Fibroblast of peridontal ligament (primary cell): ENCODE results near the gene ABHD12B.
A peak's percentile ranks its signal among the peaks of the same experiment; 100 is the strongest.
"Not testable (repeated sequence)": the region's sequence is repeated elsewhere in the genome, so short reads cannot be mapped to it uniquely, and the experiment has no call there.

Source experiments
- DNase-seq: peaks from one replicate; pipeline ENCODE4 v3.0.0-alpha.2; 2010; ENCODE audit errors: extremely low read depth

Gene ABHD12B

DNA sequence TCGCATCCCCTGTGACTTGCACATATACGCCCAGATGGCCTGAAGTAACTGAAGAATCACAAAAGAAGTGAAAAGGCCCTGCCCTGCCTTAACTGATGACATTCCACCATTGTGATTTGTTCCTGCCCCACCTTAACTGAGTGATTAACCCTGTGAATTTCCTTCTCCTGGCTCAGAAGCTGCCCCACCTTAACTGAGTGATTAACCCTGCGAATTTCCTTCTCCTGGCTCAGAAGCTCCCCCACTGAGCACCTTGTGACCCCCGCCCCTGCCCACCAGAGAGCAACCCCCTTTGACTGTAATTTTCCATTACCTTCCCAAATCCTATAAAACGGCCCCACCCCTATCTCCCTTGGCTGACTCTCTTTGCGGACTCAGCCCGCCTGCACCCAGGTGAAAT is 24.6 kb downstream of the ABHD12B start:
- DNase-seq = not testable (repeated sequence)

DNA sequence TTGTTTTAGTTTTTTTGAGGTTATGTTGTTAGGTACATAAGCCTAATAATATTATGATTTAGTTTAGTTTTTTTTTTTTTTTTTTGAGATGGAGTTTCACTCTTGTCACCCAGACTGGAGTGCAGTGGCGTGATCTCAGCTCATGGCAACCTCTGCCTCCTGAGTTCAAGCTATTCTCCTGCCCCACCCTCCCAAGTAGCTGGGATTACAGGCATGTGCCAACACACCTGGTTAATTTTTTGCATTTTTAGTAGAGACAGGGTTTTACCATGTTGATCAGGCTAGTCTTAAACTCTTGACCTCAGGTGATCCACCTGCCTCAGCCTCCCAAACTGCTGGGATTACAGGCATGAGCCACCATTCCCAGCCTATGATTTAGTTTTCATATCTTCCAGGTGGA is 25.2 kb downstream of the ABHD12B start:
- not testable (repeated sequence) for DNase-seq

DNA sequence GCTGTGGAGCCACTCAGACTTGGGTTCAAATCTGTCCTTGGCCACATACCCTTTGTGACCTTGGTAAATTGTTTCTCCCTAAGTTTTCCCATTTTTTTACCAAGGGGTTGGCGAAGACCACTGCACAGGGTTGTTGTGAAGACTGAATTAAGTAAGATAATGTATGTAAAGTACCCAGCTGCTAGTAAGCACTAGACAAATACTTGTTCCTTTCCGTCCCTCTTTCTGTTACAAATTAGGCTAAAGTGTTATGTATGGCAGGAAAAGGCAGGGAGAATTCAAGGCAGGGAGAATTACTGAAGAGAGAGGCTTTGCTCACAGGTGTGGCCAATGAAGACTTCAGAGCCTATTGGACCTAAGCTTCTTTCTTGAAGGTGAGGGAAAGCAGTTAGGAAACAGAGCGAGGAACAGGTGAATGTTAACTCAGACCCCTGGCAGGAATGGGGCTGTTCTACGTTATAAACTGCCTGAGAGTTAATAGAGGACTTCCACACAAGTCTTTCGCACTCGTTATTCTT is 25.9 kb downstream of the ABHD12B start:
- DNase-seq = no peak

DNA sequence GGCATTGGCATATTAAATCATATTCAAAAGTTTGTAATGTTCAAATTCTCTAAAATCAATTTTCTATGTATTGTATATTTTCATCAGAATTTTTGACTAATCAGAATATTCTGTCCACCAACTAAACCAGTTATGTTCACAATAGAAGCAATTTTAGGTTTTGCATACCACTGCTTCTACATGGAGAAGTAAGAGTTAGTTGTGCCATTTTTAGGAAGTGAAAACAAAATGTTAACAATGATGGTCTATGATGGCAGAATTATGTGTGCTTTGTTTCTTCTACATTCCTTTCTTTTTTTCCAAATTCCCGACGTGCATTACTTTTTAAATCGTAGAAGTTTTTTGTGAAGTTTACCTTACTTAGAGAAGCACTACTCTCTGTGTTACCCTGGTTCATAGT is 29.5 kb downstream of the ABHD12B start:
- DNase-seq = no peak

DNA sequence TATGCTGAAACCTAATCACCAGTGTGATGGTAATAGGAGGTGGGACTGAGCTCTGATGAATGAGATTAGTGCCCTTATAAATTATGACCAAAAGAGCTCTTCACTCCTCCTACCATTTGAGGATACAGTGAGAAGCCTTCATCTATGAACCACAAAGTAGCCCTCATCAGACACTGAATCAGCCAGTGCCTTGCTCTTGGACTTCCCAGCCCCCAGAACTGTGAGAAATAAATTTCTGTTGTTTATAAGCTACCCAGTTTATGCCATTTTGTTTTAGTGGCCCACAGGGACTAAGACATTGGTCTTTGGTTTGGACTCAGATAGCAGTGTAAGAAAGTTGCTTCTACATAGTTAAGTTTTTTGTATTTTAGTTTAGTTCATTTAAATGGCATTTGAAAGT is 32.9 kb downstream of the ABHD12B start:
- DNase-seq = no peak

DNA sequence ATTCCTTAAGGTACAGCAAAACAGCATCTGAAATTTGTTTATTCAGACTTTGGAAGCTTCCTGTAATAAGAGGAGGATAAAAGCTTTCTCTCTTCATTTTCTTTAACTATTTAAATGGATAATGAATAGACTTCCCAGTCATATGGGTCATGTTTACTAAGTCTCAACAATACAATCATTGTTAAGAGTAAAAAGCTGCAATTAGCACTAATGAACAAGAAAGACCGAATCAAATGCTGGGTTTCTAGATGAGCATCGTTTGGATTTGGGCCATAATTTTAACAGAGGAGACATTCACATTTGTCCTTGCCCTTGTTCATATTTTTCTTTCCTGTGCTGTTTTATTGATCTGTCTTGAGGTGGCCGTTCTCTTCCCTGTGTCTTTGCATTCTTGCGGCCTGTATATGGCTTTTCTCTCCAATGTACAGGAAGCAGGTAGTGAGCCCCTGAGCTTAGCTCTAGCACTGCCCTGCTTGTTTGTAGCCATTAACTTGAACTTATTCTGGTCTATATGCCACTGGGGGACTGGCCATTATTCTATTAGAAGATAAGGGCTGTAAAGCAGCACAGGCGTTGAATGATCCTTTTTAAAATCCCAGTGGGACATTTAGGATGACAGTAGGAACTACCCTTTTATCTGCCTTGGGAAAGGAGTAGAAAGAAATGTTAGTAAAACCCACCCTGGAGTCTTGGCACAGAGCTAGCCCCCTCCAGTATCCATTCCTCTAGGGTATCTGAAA is 34.6 kb downstream of the ABHD12B start:
- no peak for DNase-seq

DNA sequence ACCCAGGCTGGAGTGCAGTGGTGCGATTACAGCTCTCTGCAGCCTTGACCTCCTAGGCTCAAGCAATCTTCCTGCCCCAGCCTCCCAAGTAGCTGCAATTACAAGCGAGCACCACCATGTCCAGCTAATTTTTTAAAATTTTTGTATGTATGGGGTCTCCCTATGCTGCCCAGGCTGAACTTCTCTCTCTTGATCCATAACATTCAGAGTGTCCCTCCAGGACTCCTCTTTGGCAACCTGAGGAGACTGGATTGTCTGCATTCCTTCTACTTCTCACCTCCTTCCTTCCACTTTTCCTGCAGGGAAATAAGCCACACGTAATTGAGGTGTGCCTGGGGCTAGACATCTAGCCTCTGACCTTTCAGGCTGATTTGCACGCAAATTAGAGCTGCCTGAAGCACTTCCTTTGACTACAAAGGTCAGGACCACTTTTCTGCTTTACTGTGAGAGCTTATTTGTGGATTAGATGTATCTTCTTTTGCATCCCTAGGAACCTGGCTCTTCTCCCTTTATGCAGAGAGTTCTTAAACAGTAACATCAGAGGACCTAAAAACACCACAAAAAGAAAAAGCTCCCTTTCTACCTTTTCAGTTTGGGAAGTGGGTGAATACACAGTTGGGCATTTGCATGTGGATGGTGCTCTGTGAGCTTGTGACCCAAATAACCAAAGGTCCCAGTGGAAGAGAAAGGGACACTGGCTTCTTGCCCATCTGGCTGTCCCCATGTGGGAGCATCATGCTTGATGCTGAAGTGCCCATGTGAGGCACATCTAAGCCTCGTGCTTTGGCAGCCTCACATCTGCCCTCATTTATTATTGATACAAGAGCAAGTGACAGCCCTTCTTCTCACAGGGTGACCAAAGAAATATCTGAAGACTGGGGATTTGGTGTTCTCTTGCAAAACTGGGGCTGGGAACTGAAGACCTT is 38.9 kb downstream of the ABHD12B start:
- no peak for DNase-seq

DNA sequence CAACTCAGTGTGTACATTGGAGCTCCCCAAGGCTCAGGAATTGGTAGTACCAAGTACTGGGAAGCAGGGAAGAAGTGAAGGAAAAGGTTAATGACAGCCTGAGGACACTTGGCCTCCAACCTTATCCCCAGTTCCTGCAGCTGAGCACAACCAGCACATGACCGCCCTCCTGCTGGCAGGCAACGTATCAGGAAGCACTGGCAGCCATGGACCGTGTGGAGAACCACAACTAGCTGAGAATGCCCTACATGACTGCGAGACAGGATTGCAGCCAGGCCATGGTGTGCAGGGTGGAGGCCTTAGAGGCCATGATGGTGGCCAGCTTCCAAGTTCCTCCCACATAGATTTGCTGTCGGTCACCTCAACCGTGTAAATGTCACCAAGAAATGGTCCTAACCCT is 45.6 kb downstream of the ABHD12B start:
- no peak for DNase-seq

DNA sequence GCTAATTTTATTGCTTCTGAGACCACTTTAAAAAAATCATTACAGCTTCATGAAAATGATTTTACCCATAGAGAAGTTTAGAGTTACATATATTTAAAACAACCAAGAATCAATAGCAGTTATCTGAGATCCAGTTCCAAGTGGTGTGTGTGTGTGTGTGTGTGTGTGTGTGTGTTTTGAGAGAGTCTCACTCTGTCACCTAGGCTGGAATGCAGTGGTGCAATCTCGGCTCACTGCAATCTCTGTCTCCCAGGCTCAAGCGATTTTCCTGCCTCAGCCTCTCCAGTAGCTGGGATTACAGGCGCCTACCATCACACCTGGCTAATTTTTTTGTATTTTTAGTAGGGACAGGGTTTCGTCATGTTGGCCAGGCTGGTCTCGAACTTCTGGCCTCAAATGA is 47.7 kb downstream of the ABHD12B start:
- DNase-seq = not testable (repeated sequence)

DNA sequence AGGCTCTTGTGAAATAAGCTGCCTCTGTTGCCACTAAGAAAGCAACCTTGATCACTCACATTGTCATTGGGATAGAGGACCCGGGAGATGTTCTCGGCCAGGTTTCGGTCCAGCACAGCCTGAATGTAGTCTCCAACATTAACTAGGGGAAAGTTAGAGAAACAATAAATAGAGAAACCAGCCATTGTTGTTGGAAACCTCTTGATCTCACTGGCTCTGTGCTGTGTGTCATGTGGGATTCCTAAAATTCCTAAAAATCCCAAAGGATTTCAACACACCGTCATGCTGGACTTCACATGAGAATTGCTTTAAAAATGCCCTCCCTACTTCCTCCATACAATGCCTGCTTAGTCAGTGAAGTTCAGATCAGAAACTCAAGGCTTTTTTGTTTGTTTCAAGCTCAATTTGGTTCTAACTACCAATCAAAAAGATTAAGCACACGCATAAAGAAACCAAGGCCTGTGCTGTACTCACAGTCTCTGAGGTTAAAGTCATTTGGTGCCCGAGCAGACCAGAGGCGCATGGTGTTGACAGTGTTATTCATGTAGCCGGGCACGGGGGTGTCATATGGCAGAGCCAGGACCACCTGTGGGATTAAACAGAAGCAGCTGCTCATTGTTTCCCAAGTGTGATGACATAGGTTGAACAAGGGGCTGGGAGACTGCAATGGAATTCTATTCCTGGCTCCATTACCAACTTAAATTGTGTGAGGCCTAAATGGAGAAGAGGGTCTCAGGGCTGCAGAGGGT is 48.8 kb downstream of the ABHD12B start:
- peak; percentile 95 for DNase-seq

DNA sequence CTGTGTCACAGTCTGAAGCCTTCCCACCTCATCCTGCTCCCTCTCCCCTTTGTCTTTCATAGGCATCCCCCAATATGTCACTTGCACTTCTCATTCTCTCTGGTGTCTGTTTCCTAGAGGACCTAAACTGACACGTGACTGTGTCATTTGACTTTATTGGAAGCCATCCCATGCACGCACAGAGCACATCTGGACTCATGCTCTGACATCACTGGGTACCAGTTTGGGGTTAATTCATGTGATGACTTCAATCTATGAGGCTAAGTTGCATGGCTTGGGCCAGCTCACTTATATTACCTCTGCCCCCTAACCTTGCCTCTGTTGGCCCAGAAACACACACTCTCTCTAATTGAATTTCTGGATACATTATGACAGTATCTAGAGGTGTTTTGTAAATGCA is 51.0 kb downstream of the ABHD12B start:
- DNase-seq = no peak

DNA sequence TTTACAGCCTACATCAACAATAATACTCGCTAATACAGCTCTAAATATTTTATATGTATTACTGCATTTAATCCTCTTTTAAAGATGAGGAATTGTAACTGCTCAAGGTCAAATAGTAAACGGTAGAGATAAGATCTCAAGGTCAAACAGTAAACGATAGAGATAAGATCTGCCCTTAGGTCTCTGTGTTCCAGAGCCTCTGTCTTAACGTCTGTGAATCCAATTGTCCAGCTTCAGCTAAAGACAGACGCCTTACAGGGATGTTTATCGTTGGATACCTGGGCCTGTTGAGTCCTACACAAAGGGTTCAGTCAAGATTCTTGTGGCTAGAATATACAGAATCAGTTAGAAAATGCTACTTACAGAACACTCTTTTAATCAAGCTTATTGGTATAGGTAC is 52.4 kb downstream of the ABHD12B start:
- DNase-seq = no peak

DNA sequence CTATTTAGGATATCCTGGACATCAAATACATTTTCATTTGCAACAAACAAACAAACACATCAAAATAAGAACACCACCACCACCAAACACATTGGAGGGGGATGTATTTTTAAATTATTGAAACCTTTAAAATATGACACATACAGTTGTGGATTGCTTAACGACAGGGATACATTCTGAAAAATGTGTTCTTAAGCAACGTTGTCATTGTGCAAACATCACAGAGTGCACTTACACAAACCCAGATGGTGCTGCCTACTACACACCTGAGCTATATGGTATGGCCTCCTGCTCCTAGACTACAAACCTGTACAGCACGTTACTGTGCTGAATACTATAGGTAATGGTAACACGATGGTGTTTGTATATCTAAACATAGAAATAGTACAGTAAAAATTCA is 53.0 kb downstream of the ABHD12B start:
- no peak for DNase-seq

DNA sequence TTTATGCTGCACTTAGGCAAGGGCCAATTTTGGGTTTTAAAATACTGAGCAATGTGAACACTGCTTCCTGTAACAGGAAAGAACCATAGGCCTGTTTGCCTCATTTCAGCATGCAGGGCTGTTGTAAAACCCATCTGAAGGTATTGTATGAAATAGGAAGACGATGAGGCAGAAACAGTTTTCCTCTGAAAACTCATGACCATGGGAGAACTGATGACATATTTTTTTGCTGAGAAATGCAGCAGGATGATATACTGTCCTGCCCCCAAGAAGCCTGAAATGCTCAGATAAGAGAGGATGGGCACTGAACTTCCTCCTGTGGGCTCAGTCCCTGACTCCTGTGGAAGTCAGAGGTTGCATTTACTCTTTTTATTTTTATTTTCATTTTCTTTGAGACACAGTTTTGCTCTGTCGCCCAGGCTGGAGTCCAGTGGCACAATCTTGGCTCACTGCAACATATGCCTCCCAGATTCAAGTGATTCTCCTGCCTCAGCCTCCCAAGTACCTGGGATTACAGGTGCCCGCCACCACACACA is 55.1 kb downstream of the ABHD12B start:
- DNase-seq = no peak

DNA sequence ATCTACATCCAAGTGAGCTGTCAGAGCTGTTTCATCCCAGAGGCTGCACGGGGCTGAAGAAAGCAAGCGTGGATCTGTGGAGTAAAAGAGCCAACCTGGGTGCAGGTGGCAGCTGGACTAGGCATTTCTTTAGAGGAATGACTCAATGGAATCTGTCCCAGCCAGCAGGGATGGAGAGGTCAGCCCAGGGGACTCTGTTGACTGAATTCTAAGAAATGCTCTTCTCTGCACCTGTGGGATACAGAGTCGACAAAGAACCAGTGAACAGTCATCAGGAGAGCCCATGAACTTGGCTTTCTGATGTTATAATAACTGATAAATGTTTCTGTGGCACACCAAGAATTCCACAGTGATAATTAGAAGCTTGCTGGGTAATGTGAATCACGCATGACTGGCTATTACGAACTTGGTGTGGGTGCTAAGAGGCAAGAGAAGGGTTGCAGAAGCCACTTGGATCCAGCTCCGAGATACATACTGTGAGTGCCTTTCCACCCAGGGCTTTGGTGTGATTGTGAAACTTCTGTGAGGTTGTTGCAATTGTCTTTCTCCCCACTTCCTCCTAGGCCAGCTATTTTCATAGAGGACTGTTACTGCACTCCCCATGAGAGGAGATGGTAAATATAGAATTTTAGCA is 56.3 kb downstream of the ABHD12B start:
- peak; percentile 96 for DNase-seq

DNA sequence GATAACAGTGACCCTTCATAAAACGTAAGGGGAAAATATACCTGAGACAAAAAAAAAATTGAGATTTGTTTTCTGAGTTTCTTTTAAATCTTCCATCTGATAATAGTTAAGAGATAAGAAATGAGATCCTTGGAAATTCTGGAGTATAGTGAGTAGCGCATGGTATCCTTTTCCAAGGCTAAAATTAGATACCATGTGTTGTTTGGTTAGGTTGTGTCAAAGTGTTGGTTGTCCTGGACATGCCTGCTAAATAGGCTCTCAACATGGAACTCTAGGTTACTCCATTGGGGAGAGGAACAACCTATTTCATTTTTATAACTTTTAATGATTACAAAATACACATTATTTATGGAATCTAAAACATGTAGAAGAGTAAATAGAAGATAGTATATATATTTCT is 57.7 kb downstream of the ABHD12B start:
- no peak for DNase-seq

DNA sequence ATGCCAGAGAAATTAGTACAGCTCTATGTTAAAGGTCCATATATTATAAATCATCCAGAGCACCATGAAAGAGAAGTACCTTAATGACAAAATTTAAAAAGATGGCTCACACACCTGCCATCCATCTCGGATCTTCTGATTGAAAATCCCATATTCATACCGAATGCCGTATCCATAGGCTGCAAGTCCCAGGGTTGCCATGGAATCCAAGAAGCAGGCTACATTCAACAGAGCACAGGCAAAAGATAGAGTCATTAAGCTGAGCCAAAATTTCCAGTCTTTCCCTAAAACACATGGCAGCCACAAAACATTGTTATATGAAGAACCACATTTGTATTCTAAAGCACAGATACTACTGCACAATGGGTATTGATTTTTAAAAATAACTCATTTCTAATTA is 59.7 kb downstream of the ABHD12B start:
- no peak for DNase-seq

DNA sequence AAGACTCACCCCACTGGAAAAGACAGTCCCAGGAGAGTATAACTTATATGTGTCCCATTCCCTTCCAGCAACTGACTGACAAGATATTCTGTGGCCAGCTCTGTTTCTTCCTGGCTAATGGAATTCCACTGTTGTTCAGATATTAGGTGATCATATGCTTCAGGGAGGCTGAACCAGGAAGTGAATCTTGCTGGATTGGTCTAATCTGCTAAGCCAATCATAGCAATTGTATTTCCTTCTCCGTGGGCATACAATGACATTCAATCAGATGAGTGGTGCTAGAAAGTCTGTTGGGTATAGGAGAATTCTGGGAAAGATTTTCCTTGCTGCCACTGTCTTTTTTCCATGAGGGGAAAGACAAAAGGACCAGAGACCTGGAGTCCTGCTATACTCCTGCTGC is 60.3 kb downstream of the ABHD12B start:
- DNase-seq = no peak

DNA sequence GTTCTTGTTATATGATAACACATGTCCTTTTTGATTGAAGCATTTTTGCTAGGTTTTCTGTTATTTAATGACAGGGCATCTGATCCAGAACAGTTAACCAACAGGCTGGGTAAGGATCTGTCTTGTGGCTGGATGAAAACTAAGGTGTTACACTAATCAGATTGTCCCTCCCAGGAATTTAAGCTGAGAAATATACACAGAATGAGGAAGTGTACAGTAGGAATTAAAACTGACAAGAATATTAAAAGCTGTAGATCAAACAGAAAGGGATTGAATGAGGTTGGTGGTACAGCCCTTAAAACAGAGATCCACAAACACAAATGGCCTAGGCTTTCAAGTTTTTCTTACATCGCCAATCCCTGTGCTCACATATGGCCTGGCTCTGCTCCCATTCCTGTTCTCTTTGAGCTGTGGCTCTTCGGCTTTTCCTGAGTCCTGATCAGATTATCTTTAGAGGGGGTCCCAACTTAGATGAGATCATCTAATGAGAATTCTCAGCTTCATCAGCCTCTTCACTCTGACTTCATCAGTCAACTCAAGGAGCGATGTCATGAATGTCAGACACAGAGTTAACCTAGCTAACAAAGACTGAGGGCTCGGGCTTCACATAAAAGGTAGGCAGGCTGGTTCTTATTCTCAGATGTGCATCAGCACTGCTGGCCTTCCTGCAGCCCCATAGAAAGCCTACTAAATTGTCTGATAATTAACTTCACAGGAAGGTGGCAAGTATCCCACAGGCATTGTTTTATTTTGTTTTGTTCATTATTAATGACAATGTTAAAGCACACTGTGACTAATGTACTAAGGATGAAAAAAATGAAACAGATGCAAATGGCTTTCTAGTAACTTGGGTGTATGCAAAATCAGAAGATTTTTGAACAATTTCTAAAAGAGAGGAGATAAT is 61.0 kb downstream of the ABHD12B start:
- no peak for DNase-seq
